Activated gamma-delta T cell treated with Interleukin-2 at 50 U/mL for 16 hours (primary cell): ENCODE data around the gene RPL22.

Source experiments
- DNase-seq: peaks from one replicate; pipeline ENCODE4 v3.0.0-alpha.2; 2020

Gene RPL22

GRCh38 chr1:6170742-6171201 is 28.6 kb downstream of the RPL22 start:
- DNase-seq = no peak

- no peak for DNase-seq
Observed at GRCh38 chr1:6170116-6170741, 29.2 kb downstream of the RPL22 start.

- no peak for DNase-seq
Observed at GRCh38 chr1:6168947-6169586, 30.3 kb downstream of the RPL22 start.

- no peak for DNase-seq
Observed at GRCh38 chr1:6167391-6168303, 31.7 kb downstream of the RPL22 start.

GRCh38 chr1:6166655-6167390 is 32.6 kb downstream of the RPL22 start:
- DNase-seq = no peak

- DNase-seq = no peak
Observed at GRCh38 chr1:6166221-6166620, 33.2 kb downstream of the RPL22 start.

- no peak for DNase-seq
Observed at GRCh38 chr1:6165441-6165985, 33.9 kb downstream of the RPL22 start.

GRCh38 chr1:6165027-6165426 is 34.4 kb downstream of the RPL22 start:
- DNase-seq = no peak

GRCh38 chr1:6163973-6164617 is 35.3 kb downstream of the RPL22 start:
- no peak for DNase-seq

- no peak for DNase-seq
Observed at GRCh38 chr1:6163191-6163972, 36.0 kb downstream of the RPL22 start.

- no peak for DNase-seq
Observed at GRCh38 chr1:6162773-6163172, 36.6 kb downstream of the RPL22 start.

- DNase-seq = no peak
Observed at GRCh38 chr1:6162341-6162740, 37.1 kb downstream of the RPL22 start.

- no peak for DNase-seq
Observed at GRCh38 chr1:6158181-6158580, 41.2 kb downstream of the RPL22 start.

GRCh38 chr1:6157528-6158174 is 41.7 kb downstream of the RPL22 start:
- no peak for DNase-seq

GRCh38 chr1:6157132-6157527 is 42.3 kb downstream of the RPL22 start:
- DNase-seq = no peak

GRCh38 chr1:6154525-6155319 is 44.7 kb downstream of the RPL22 start:
- DNase-seq = no peak

GRCh38 chr1:6152882-6153281 is 46.5 kb downstream of the RPL22 start:
- DNase-seq = no peak

GRCh38 chr1:6152181-6152580 is 47.2 kb downstream of the RPL22 start:
- DNase-seq = no peak

- no peak for DNase-seq
Observed at GRCh38 chr1:6151291-6151822, 48.0 kb downstream of the RPL22 start.
